ENCODE results near the gene CNTROB. TPM values are rescaled to one million over a fixed set of nuclear protein-coding genes. Genes with fewer than 3 reads are reported as not detected.

CNTROB gene
- total and polyA plus RNA-seq, 9 donors, result 15.0 to 27.3 (median 25.3) TPM

DNA sequence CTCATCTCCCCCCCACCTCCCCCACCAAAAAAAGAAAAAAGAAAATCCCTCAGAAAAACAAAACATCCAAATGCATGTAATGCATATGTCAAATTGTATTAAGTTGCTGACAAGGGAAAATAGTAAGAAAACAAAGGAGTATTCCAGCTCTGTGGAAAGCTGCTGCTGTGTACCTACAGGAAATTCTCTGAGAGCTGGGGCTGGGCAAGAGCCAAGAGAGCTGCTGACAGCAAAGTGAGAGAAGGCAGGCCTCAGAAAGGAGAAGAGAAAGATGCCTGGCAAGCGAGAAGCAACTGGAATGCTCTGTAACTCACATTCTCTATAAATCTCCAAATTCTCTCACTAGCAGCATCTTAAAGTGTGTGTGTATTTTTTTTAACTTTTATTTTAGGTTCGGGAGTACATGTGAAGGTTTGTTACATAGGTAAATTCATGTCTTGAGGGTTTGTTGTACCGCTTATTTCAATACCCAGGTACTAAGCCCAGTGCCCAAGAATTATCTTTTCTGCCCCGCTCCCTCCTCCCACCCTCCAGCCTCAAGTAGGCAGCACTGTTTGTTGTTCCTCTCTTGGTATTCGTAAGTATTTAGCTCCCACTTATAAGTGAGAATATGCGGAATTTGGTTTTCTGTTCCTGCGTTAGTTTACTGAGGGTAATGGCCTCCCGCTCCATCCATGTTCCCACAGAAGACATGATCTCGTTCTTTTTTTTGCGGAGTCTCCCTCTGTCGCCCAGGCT lies 24.4 kb downstream of the CNTROB start:
- DNase-seq, result peak in 2 of 5 donors; percentile 28 to 55
- Histone ChIP-seq H3K27ac (no peak overlapping the region), H3K27me3 (no peaks in the 10 kb centered on the region), H3K4me1 (ENCODE audit: insufficient read depth) (no peaks in the 10 kb centered on the region), H3K36me3 (no peaks in the 10 kb centered on the region), H3K9me3 (no peaks in the 10 kb centered on the region), H3K4me3 (no peak overlapping the region)
- 58 to 72% (median 67%) methylated on average over 11 of the region's 11 CpGs for WGBS, 3 donors
- no peak for TF ChIP-seq EP300 (IDR thresholded peaks at IDR 0.05)
- TF ChIP-seq POLR2A (IDR thresholded peaks at IDR 0.05), result no peak
- TF ChIP-seq, protein P1, sequence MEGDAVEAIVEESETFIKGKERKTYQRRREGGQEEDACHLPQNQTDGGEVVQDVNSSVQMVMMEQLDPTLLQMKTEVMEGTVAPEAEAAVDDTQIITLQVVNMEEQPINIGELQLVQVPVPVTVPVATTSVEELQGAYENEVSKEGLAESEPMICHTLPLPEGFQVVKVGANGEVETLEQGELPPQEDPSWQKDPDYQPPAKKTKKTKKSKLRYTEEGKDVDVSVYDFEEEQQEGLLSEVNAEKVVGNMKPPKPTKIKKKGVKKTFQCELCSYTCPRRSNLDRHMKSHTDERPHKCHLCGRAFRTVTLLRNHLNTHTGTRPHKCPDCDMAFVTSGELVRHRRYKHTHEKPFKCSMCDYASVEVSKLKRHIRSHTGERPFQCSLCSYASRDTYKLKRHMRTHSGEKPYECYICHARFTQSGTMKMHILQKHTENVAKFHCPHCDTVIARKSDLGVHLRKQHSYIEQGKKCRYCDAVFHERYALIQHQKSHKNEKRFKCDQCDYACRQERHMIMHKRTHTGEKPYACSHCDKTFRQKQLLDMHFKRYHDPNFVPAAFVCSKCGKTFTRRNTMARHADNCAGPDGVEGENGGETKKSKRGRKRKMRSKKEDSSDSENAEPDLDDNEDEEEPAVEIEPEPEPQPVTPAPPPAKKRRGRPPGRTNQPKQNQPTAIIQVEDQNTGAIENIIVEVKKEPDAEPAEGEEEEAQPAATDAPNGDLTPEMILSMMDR (IDR thresholded peaks at IDR 0.05), result no peak
- intact Hi-C loops (cut with DNase I), result no loop called here

DNA sequence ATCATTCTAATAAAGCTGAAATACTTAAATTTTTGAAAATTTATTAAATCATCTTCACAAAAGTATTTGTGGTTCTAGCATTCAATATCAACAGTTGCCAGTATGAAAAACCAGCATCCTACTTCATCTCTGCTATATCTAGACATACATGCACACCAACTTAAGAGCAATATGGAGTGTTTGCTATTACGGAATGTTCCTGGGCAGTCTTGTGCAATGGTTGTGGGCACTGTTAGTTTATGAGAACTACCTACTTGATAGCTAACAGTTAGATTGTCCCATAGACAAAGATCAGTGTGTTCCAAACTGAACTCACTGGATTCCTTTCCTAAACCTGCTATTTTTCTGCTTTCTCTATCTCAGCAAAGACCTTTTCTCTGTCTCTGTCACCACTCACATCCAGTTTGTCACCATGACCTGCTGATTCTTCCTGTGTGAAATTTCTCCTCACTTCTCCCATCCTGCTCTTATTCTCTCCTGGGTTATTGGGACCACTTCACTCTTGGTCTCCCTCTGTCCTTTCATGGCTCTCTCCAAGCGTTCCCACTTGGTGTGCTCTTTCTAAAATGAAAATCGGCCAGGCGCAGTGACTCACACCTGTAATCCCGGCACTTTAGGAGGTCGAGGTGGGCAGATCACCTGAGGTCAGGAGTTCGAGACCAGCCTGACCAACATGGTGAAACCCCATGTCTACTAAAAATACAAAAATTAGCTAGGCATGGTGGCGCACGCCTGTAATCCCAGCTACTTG lies 27.7 kb downstream of the CNTROB start:
- DNase-seq, result no peak
- no peaks in the 10 kb centered on the region for H3K9me3 ChIP-seq
- no peaks in the 10 kb centered on the region for H3K36me3 ChIP-seq
- TF ChIP-seq EP300 (IDR thresholded peaks at IDR 0.05) (no peak), POLR2A (IDR thresholded peaks at IDR 0.05) (no peak)
- TF ChIP-seq, protein P1 (IDR thresholded peaks at IDR 0.05), result no peak
- no peaks in the 10 kb centered on the region for H3K4me1 ChIP-seq (ENCODE audit: insufficient read depth)
- no peaks in the 10 kb centered on the region for H3K27me3 ChIP-seq
- H3K4me3 ChIP-seq, result no peak overlapping the region
- no peak overlapping the region for H3K27ac ChIP-seq
- intact Hi-C loops (cut with DNase I), result no loop called here
- WGBS, 3 donors, result 87 to 91% (median 88%) methylated on average over 9 of the region's 9 CpGs

DNA sequence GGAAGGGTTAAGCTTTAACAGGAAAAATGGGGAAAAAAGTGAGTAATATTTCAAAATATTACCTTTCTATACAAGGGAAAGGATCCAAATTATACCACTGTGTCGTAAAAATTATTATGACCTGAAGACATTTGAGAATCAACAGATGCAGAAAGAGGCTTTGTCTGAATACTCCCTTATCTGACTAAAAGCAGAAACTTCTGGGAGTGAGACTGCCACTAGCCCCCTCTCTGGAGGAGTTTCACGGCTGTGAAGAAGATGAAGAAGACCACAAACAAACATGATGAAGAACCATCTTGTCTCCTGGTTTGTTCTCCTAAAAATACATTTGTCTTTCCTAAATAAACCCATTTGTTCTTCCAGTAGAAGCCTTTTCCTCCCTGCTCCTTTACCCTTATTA lies 29.4 kb downstream of the CNTROB start:
- TF ChIP-seq EP300 (IDR thresholded peaks at IDR 0.05) (no peak), POLR2A (IDR thresholded peaks at IDR 0.05) (no peak)
- TF ChIP-seq, protein P1 (IDR thresholded peaks at IDR 0.05), result no peak
- no peak for DNase-seq
- Histone ChIP-seq H3K27me3 (no peaks in the 10 kb centered on the region), H3K4me1 (ENCODE audit: insufficient read depth) (no peaks in the 10 kb centered on the region), H3K27ac (no peak overlapping the region), H3K36me3 (no peaks in the 10 kb centered on the region), H3K4me3 (no peak overlapping the region), H3K9me3 (no peaks in the 10 kb centered on the region)
- WGBS, 3 donors, result 2 to 12% (median 7%) methylated on average over 2 of the region's 2 CpGs
- intact Hi-C loops (cut with DNase I), result no loop called here

GRCh38 chr17:7967751-7968150 lies 35.7 kb downstream of the CNTROB start:
- Histone ChIP-seq H3K4me3 (no peak overlapping the region), H3K27me3 (no peaks in the 10 kb centered on the region), H3K36me3 (no peaks in the 10 kb centered on the region), H3K9me3 (no peaks in the 10 kb centered on the region), H3K4me1 (ENCODE audit: insufficient read depth) (no peaks in the 10 kb centered on the region), H3K27ac (no peak overlapping the region)
- TF ChIP-seq EP300 (IDR thresholded peaks at IDR 0.05), result no peak
- no peak for TF ChIP-seq POLR2A (IDR thresholded peaks at IDR 0.05)
- TF ChIP-seq, protein P1 (IDR thresholded peaks at IDR 0.05), result no peak
- intact Hi-C loops (cut with DNase I), result no loop called here
- DNase-seq, result no peak
- 44 to 78% (median 51%) methylated on average over 2 of the region's 2 CpGs for WGBS, 3 donors
